Testis (tissue), 3 donors: Measurements from ENCODE around the gene RELCH. TPM values are rescaled to one million over a fixed set of nuclear protein-coding genes. Genes with fewer than 3 reads are reported as not detected.

Source experiments
- DNase-seq: peaks from one replicate; pipeline ENCODE4 v3.0.0-alpha.2; 2019
- H3K27ac ChIP-seq, 2 donors: fragments of 200-600 bp; sonication (generic); one replicate each; pipeline ENCODE4 v1.5.1; 2019
- H3K27me3 ChIP-seq: fragments of 200-600 bp; sonication (generic); one replicate; pipeline ENCODE4 v1.5.1; 2019
- H3K36me3 ChIP-seq: fragments of 200-600 bp; sonication (generic); one replicate; pipeline ENCODE4 v1.5.1; 2017; ENCODE audit warnings: low read depth; ENCODE audit errors: missing control alignments
- H3K4me1 ChIP-seq: fragments of 200-600 bp; sonication (generic); one replicate; pipeline ENCODE4 v1.5.1; 2019
- H3K4me3 ChIP-seq, 2 donors: fragments of 200-600 bp; sonication (generic); one replicate each; pipeline ENCODE4 v1.5.1; 2017 to 2019
- H3K9me3 ChIP-seq: fragments of 200-600 bp; sonication (generic); one replicate; pipeline ENCODE4 v1.5.1; 2017
- CTCF ChIP-seq, 3 experiments: fragments of 450-650 bp in 2 of 3; fragments of 200-600 bp in 1 of 3; sonication (generic) in 1 of 3; IDR thresholded peaks; one replicate each; pipeline ENCODE4 v1.5.1; 2016 to 2019; ENCODE audit warnings: antibody characterized with exemption in 3 of 3, mild to moderate bottlenecking in 2 of 3, moderate library complexity in 1 of 3
- POLR2A ChIP-seq: fragments of 450-650 bp; IDR thresholded peaks from one replicate; pipeline ENCODE4 v1.6.1; 2017; ENCODE audit warnings: antibody characterized with exemption, mild to moderate bottlenecking, moderate library complexity
- WGBS, 2 donors: methylation state at CpG; one replicate each; pipeline ENCODE4 v1.1.5; 2018; 5-methylcytosine and 5-hydroxymethylcytosine counted together
- intact Hi-C: fragments of 100-400 bp; cut with DNase I; formaldehyde crosslinking; loops from one replicate; pipeline ENCODE4 v1.15.1; 2023; ENCODE audit warnings: low total_unique reads
- polyA plus RNA-seq: library from polyadenylated mRNA; stranded (reverse); fragments of 350-450 nt; fragmentation: Illumina TruSeq; extraction: RNeasy Lipid Tissue Mini Kit (QIAGEN cat#74804); gene quantifications from one replicate; pipeline ENCODE4 v1.2.3, GENCODE V29; 2014; ENCODE audit warnings: low read depth, low replicate concordance; ENCODE audit not compliant: insufficient read depth
- total RNA-seq, 2 donors: library from RNA; depleted of rRNA; stranded (reverse); fragments of >200 nt; gene quantifications; one replicate each; pipeline ENCODE4 v1.2.3, GENCODE V29; 2016

RELCH gene
- total and polyA plus RNA-seq, 3 donors from 2014 or later = 15.7 to 41.6 (median 27.2) TPM

GRCh38 chr18:62339106-62339988 lies 152.3 kb downstream of the RELCH start:
- TF ChIP-seq POLR2A (no peak), CTCF (IDR thresholded peaks at IDR 0.05) (no peak)
- no peak for DNase-seq
- 68 to 74% methylated on average over 15 of the region's 15 CpGs for WGBS, 2 donors

GRCh38 chr18:62340996-62341395 lies 153.9 kb downstream of the RELCH start:
- 89 to 93% methylated on average over 9 of the region's 9 CpGs for WGBS, 2 donors
- TF ChIP-seq CTCF (IDR thresholded peaks at IDR 0.05) = no peak
- no peak for TF ChIP-seq POLR2A

More at GRCh38 chr18:62339106-62339988, 152.3 kb downstream of the RELCH start:
- no peak overlapping the region for H3K27ac ChIP-seq
- H3K9me3 ChIP-seq = no peaks in the 10 kb centered on the region
- H3K36me3 ChIP-seq = no peaks in the 10 kb centered on the region
- H3K4me3 ChIP-seq = no peak overlapping the region
- no peaks in the 10 kb centered on the region for H3K27me3 ChIP-seq
- H3K4me1 ChIP-seq = peaks cover 11% of the 10 kb centered on the region
- intact Hi-C loops = no loop called here

GRCh38 chr18:62341473-62341872 lies 154.4 kb downstream of the RELCH start:
- Histone ChIP-seq H3K9me3 (no peaks in the 10 kb centered on the region), H3K27me3 (no peaks in the 10 kb centered on the region), H3K36me3 (no peaks in the 10 kb centered on the region), H3K27ac (no peak overlapping the region), H3K4me3 (no peak overlapping the region), H3K4me1 (peaks cover 5% of the 10 kb centered on the region)
- intact Hi-C loops = no loop called here
- TF ChIP-seq CTCF (IDR thresholded peaks at IDR 0.05) (no peak), POLR2A (no peak)
- WGBS, 2 donors = 56 to 82% methylated on average over 3 of the region's 3 CpGs
- no peak for DNase-seq

More at GRCh38 chr18:62340996-62341395, 153.9 kb downstream of the RELCH start:
- intact Hi-C loops = no loop called here
- Histone ChIP-seq H3K27me3 (no peaks in the 10 kb centered on the region), H3K4me3 (no peak overlapping the region), H3K9me3 (no peaks in the 10 kb centered on the region), H3K27ac (no peak overlapping the region), H3K36me3 (no peaks in the 10 kb centered on the region), H3K4me1 (peaks cover 6% of the 10 kb centered on the region)
- no peak for DNase-seq

- TF ChIP-seq POLR2A (no peak), CTCF (IDR thresholded peaks at IDR 0.05) (no peak)
- Histone ChIP-seq H3K36me3 (no peaks in the 10 kb centered on the region), H3K9me3 (no peaks in the 10 kb centered on the region), H3K4me3 (no peak overlapping the region), H3K4me1 (no peaks in the 10 kb centered on the region), H3K27me3 (no peaks in the 10 kb centered on the region), H3K27ac (no peak overlapping the region)
- intact Hi-C loops = no loop called here
- WGBS, 2 donors = 88 to 92% methylated on average over 4 of the region's 4 CpGs
- no peak for DNase-seq
Measured at GRCh38 chr18:62342884-62343283, 155.8 kb downstream of the RELCH start.

- TF ChIP-seq CTCF (IDR thresholded peaks at IDR 0.05) (no peak), POLR2A (no peak)
- 93% methylated on average over 8 of the region's 8 CpGs for WGBS, 2 donors
- DNase-seq = no peak
- Histone ChIP-seq H3K4me1 (no peaks in the 10 kb centered on the region), H3K27me3 (no peaks in the 10 kb centered on the region), H3K27ac (no peak overlapping the region), H3K4me3 (no peak overlapping the region), H3K9me3 (no peaks in the 10 kb centered on the region), H3K36me3 (no peaks in the 10 kb centered on the region)
- intact Hi-C loops = no loop called here
Measured at GRCh38 chr18:62343316-62343715, 156.3 kb downstream of the RELCH start.
